ENCODE measurements around the gene SPOP. TPM values are rescaled to one million over a fixed set of nuclear protein-coding genes. Genes with fewer than 3 reads are reported as not detected.
A peak's percentile ranks its signal among the peaks of the same experiment; 100 is the strongest.

SPOP gene
- total RNA-seq, 1 donor from 2014 or later = 32.1 TPM

- DNase-seq (ENCODE audit: low read depth) (no peak), FAIRE-seq (peak; percentile 32)
- TF ChIP-seq, protein P1, sequence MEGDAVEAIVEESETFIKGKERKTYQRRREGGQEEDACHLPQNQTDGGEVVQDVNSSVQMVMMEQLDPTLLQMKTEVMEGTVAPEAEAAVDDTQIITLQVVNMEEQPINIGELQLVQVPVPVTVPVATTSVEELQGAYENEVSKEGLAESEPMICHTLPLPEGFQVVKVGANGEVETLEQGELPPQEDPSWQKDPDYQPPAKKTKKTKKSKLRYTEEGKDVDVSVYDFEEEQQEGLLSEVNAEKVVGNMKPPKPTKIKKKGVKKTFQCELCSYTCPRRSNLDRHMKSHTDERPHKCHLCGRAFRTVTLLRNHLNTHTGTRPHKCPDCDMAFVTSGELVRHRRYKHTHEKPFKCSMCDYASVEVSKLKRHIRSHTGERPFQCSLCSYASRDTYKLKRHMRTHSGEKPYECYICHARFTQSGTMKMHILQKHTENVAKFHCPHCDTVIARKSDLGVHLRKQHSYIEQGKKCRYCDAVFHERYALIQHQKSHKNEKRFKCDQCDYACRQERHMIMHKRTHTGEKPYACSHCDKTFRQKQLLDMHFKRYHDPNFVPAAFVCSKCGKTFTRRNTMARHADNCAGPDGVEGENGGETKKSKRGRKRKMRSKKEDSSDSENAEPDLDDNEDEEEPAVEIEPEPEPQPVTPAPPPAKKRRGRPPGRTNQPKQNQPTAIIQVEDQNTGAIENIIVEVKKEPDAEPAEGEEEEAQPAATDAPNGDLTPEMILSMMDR (IDR thresholded peaks at IDR 0.05; ENCODE audit: insufficient read depth, low read length, severe bottlenecking) = no peak
- H3K4me3 ChIP-seq (ENCODE audit: low read depth, low read length) = no peak overlapping the region
- H3K36me3 ChIP-seq (ENCODE audit: control insufficient read depth, insufficient read depth, low read length) = peaks cover 10% of the 10 kb centered on the region
- no peaks in the 10 kb centered on the region for H3K27me3 ChIP-seq (ENCODE audit: control insufficient read depth, insufficient read depth, low read length)
These were observed 61.2 kb downstream of the SPOP start for GRCh38 chr17:49616601-49617131.

DNA sequence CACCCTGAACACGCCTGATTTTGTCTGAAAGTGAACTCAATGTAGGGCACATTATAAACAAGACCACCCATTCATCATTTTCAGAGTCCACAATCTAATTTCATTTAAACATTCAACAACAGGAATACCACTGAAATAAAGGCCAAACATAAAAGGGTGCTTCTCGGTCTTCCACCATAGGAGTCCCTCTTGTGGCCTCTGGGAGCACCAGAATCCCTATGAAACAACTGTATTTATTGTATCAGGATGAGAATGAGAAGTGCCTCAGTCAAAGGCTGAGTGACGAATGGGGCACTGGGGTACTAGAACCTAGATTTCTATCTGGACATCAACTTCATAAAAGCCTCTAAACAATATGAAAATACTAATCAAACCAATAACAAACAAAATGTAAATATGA, 61.8 kb downstream of the SPOP start:
- H3K4me3 ChIP-seq (ENCODE audit: low read depth, low read length) = no peak overlapping the region
- no peaks in the 10 kb centered on the region for H3K27me3 ChIP-seq (ENCODE audit: control insufficient read depth, insufficient read depth, low read length)
- TF ChIP-seq, protein P1 (IDR thresholded peaks at IDR 0.05; ENCODE audit: insufficient read depth, low read length, severe bottlenecking) = no peak
- DNase-seq (ENCODE audit: low read depth) (no peak), FAIRE-seq (no peak)
- H3K36me3 ChIP-seq (ENCODE audit: control insufficient read depth, insufficient read depth, low read length) = peaks cover 10% of the 10 kb centered on the region

DNA sequence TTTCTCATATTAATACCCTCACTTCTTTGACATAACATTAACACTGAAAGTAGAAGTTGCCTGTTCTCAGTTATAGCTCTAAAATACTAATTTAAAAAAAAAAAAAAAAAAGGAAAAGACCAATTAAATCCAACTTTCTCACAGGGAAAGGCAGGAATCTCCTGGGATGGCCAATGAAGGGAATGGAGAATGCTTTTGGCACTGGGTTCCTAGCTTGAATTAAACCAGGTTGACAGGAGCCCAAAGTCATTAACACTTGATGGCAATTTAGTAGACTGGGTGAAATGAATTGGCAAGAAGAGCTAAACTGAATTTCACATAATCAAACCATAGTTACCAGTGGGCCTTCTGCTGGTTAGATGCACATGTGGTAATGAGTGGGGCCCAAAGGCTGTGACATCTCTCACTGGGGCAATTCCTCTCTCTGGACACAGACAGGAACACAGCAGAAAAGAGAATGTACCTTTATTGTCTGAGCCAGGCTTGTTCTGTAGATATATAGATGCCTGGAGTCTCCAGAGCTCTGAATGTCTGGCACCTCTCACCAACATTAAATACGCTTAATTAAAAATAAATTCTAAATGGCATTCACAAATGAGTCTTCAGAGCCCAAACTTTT, 64.6 kb downstream of the SPOP start:
- H3K27me3 ChIP-seq (ENCODE audit: control insufficient read depth, insufficient read depth, low read length) = no peaks in the 10 kb centered on the region
- no peak for DNase-seq (ENCODE audit: low read depth)
- TF ChIP-seq, protein P1 (IDR thresholded peaks at IDR 0.05; ENCODE audit: insufficient read depth, low read length, severe bottlenecking) = no peak
- H3K4me3 ChIP-seq (ENCODE audit: low read depth, low read length) = no peak overlapping the region
- peak; percentile 7 for FAIRE-seq
- peaks cover 5% of the 10 kb centered on the region for H3K36me3 ChIP-seq (ENCODE audit: control insufficient read depth, insufficient read depth, low read length)

GRCh38 chr17:49612726-49613125, 65.2 kb downstream of the SPOP start:
- Histone ChIP-seq H3K27me3 (ENCODE audit: control insufficient read depth, insufficient read depth, low read length) (no peaks in the 10 kb centered on the region), H3K4me3 (ENCODE audit: low read depth, low read length) (no peak overlapping the region), H3K36me3 (ENCODE audit: control insufficient read depth, insufficient read depth, low read length) (peaks cover 9% of the 10 kb centered on the region)
- FAIRE-seq = no peak
- TF ChIP-seq, protein P1 (IDR thresholded peaks at IDR 0.05; ENCODE audit: insufficient read depth, low read length, severe bottlenecking) = no peak
- DNase-seq (ENCODE audit: low read depth) = peak; percentile 20

DNA sequence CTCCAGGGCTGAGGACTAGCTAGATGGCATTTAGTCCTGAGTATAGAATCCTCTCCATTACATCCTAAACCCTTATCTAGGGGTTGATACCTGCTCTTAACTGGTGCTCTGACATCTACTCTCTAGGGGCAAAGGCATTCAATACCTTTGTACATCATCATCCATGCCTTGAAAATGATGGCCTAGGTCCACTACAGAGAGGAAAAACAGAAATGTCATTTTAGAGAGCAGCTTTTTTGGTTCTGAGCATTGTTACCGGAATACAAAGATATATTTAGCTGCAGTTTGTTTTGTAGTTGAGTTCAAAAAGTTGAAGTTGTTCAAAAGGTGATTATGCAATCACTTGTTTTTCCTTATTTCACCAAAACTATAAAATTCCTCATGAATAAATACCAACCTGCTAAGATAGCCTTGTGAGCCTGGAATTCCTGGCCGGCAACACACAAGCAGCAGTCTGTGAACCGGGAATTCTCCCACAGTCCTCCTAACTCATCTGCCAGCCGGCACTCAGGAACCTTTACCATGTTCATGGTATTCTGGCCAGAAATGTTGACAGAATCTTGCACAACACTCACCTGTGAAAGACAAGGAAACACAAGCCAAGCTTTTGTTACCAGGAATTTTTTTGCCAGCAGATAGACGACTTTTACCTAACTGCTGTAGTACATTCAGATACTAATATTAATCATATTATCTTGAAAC, 66.9 kb downstream of the SPOP start:
- FAIRE-seq (no peak), DNase-seq (ENCODE audit: low read depth) (peak; percentile 27)
- TF ChIP-seq, protein P1 (IDR thresholded peaks at IDR 0.05; ENCODE audit: insufficient read depth, low read length, severe bottlenecking) = no peak
- Histone ChIP-seq H3K27me3 (ENCODE audit: control insufficient read depth, insufficient read depth, low read length) (no peaks in the 10 kb centered on the region), H3K4me3 (ENCODE audit: low read depth, low read length) (no peak overlapping the region), H3K36me3 (ENCODE audit: control insufficient read depth, insufficient read depth, low read length) (peaks cover 8% of the 10 kb centered on the region)
